CD4-positive, alpha-beta T cell (primary cell): ENCODE data around the gene SERP2. TPM values are rescaled to one million over a fixed set of nuclear protein-coding genes. Genes with fewer than 3 reads are reported as not detected.

ENCODE experiments used
- ATAC-seq: fragments of 200-7000 bp; cut with Tn5 transposase; one replicate; pipeline ENCODE4 v1.10.0; 2022; ENCODE audit warnings: mild to moderate bottlenecking; ENCODE audit not compliant: poor library complexity
- CTCF ChIA-PET: fragments of 350-600 bp; sonication (Branson Sonifier 250); formaldehyde crosslinking; loops from one replicate; lab custom pipeline; 2021; ENCODE audit warnings: antibody characterized with exemption, inconsistent platforms; lab: Charles Lee
- POLR2A ChIA-PET: fragments of 350-600 bp; sonication (Branson Sonifier 250); formaldehyde crosslinking; loops from one replicate; lab custom pipeline; 2021; ENCODE audit warnings: antibody characterized with exemption, inconsistent platforms; lab: Charles Lee
- DNase-seq, 14 experiments: peaks; one replicate each; pipeline ENCODE4 v3.0.0-alpha.2; 2013 to 2020; ENCODE audit warnings: mixed read lengths in 2 of 14
- H3K27ac ChIP-seq, 2 donors: one replicate each; pipeline versions ENCODE4 v1.5.1 to v1.7.0; 2013; ENCODE audit warnings: low read length in 2 of 2, low read depth in 1 of 2, mild to moderate bottlenecking in 1 of 2
- H3K27me3 ChIP-seq, 2 experiments: 1 replicate in 1 of 2; 2 replicates in 1 of 2; pipeline versions ENCODE4 v1.6.1 to v1.7.0; 2013; ENCODE audit warnings: low read length in 2 of 2, control low read depth in 1 of 2, mild to moderate bottlenecking in 1 of 2, moderate library complexity in 1 of 2; ENCODE audit not compliant: insufficient read depth in 2 of 2, control insufficient read depth in 1 of 2
- H3K36me3 ChIP-seq: one replicate; pipeline ENCODE4 v1.6.1; 2013; ENCODE audit warnings: low read length, control low read depth; ENCODE audit not compliant: insufficient read depth
- H3K4me1 ChIP-seq: one replicate; pipeline ENCODE4 v1.6.1; 2013; ENCODE audit warnings: low read length, control low read depth; ENCODE audit not compliant: insufficient read depth
- H3K4me3 ChIP-seq: one replicate; pipeline ENCODE4 v1.5.1; 2013; ENCODE audit warnings: mild to moderate bottlenecking, low read length, moderate library complexity
- H3K9me3 ChIP-seq, 2 experiments: 1 replicate in 1 of 2; 2 replicates in 1 of 2; pipeline versions ENCODE4 v1.6.1 to v1.7.0; 2013; ENCODE audit warnings: low read length in 2 of 2, mild to moderate bottlenecking in 2 of 2, control low read depth in 1 of 2, moderate library complexity in 1 of 2; ENCODE audit not compliant: control insufficient read depth in 1 of 2, insufficient read depth in 1 of 2
- H3K27ac Mint-ChIP-seq: one replicate; pipeline ENCODE4 v1.8.0; 2020; ENCODE audit warnings: mixed read lengths
- H3K27me3 Mint-ChIP-seq: one replicate; pipeline ENCODE4 v1.8.0; 2021; ENCODE audit warnings: mixed read lengths
- H3K36me3 Mint-ChIP-seq: one replicate; pipeline ENCODE4 v1.8.0; 2021; ENCODE audit warnings: low read depth, mixed read lengths
- H3K4me1 Mint-ChIP-seq: one replicate; pipeline ENCODE4 v1.8.0; 2021; ENCODE audit warnings: low read depth, mixed read lengths
- H3K4me3 Mint-ChIP-seq: one replicate; pipeline ENCODE4 v1.8.0; 2020; ENCODE audit warnings: mild to moderate bottlenecking, mixed read lengths
- H3K9me3 Mint-ChIP-seq: one replicate; pipeline ENCODE4 v1.8.0; 2020; ENCODE audit warnings: mixed read lengths
- CTCF ChIP-seq: fragments of 200-600 bp; IDR thresholded peaks from one replicate; pipeline ENCODE4 v1.8.0; 2022; ENCODE audit warnings: antibody characterized with exemption, mild to moderate bottlenecking
- intact Hi-C, 2 experiments: fragments of 100-400 bp; cut with DNase I in 1 of 2; cut with micrococcal nuclease in 1 of 2; formaldehyde crosslinking; loops; one replicate each; pipeline versions ENCODE4 v1.15.1 to v1.9.0; 2023 to 2025; cut with DNase I, micrococcal nuclease
- total RNA-seq, 174 experiments: library from RNA in 2 of 174; stranded (reverse) in 2 of 174; gene quantifications; one replicate each; pipeline ENCODE4 v1.2.3 and lab custom pipeline; 2021 to 2026

Gene SERP2
- total RNA-seq, 2 experiments from 2014 or later, result not detected

GRCh38 chr13:44406617-44407016, 33.0 kb downstream of the SERP2 start:
- Histone ChIP-seq H3K4me1 (no peaks in the 10 kb centered on the region), H3K27me3 (no peaks in the 10 kb centered on the region), H3K36me3 (no peaks in the 10 kb centered on the region), H3K27ac (no peak overlapping the region), H3K9me3 (no peaks in the 10 kb centered on the region), H3K4me3 (no peak overlapping the region)
- no peak for ATAC-seq
- POLR2A ChIA-PET, result no interaction called here
- H3K4me1 Mint-ChIP-seq, result no peaks in the 10 kb centered on the region
- DNase-seq, result no peak
- intact Hi-C loops, result no loop called here
- no peaks in the 10 kb centered on the region for H3K9me3 Mint-ChIP-seq
- H3K27me3 Mint-ChIP-seq, result no peaks in the 10 kb centered on the region
- H3K4me3 Mint-ChIP-seq, result no peak overlapping the region
- CTCF ChIA-PET, result no interaction called here
- no peak for TF ChIP-seq CTCF
- H3K27ac Mint-ChIP-seq, result no peak overlapping the region
- no peaks in the 10 kb centered on the region for H3K36me3 Mint-ChIP-seq

DNA sequence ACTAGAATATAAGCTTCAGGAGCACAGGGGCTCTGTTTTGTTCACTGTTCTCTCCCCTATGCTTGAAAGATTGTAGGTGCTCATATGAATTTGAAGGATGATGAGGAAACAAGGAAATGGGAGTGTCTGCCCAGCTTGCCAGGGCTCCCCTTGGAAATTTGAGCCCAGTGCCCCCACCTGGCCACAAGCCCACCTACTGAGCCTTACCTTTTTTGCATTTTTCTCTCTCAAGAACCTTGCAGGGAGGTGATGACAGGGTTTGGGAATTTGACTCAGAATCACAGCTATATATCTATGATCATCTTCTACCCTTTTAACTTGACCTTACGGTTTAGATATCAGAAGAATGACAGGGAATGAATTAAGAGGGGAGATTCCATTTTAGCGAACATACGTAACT, 33.8 kb downstream of the SERP2 start:
- no peak for TF ChIP-seq CTCF
- intact Hi-C loops, result no loop called here
- ChIA-PET CTCF (no interaction called here), POLR2A (interaction anchor here (0.6 kb wide), 1 partner anchor 819 kb away, joined by 3 read pairs; no protein-coding TSS in a partner anchor)
- no peaks in the 10 kb centered on the region for H3K36me3 ChIP-seq
- Mint-ChIP-seq H3K4me3 (no peak overlapping the region), H3K27me3 (no peaks in the 10 kb centered on the region), H3K9me3 (no peaks in the 10 kb centered on the region), H3K4me1 (no peaks in the 10 kb centered on the region), H3K36me3 (no peaks in the 10 kb centered on the region), H3K27ac (no peak overlapping the region)
- no peak overlapping the region for H3K4me3 ChIP-seq
- H3K9me3 ChIP-seq, result no peaks in the 10 kb centered on the region
- H3K27ac ChIP-seq, result no peak overlapping the region
- ATAC-seq (no peak), DNase-seq (no peak)
- no peaks in the 10 kb centered on the region for H3K4me1 ChIP-seq
- no peaks in the 10 kb centered on the region for H3K27me3 ChIP-seq

- Mint-ChIP-seq H3K36me3 (no peaks in the 10 kb centered on the region), H3K27ac (no peak overlapping the region), H3K27me3 (no peaks in the 10 kb centered on the region), H3K9me3 (no peaks in the 10 kb centered on the region), H3K4me1 (no peaks in the 10 kb centered on the region), H3K4me3 (no peak overlapping the region)
- H3K4me3 ChIP-seq, result no peak overlapping the region
- ATAC-seq (no peak), DNase-seq (no peak)
- H3K27ac ChIP-seq, result no peak overlapping the region
- TF ChIP-seq CTCF, result no peak
- no peaks in the 10 kb centered on the region for H3K36me3 ChIP-seq
- ChIA-PET CTCF (no interaction called here), POLR2A (interaction anchor here (0.6 kb wide), 1 partner anchor 819 kb away, joined by 3 read pairs; no protein-coding TSS in a partner anchor)
- H3K9me3 ChIP-seq, result no peaks in the 10 kb centered on the region
- intact Hi-C loops, result no loop called here
- no peaks in the 10 kb centered on the region for H3K4me1 ChIP-seq
- H3K27me3 ChIP-seq, result no peaks in the 10 kb centered on the region
Measured at GRCh38 chr13:44407891-44408290, 34.3 kb downstream of the SERP2 start.
